Measurements from ENCODE around the gene LCORL. TPM values are rescaled to one million over a fixed set of nuclear protein-coding genes. Genes with fewer than 3 reads are reported as not detected.

Gene LCORL
- total and polyA plus RNA-seq, 2 of the 4 experiments (the other 2 are of a cell fraction), result 2.1 to 5.0 TPM

DNA sequence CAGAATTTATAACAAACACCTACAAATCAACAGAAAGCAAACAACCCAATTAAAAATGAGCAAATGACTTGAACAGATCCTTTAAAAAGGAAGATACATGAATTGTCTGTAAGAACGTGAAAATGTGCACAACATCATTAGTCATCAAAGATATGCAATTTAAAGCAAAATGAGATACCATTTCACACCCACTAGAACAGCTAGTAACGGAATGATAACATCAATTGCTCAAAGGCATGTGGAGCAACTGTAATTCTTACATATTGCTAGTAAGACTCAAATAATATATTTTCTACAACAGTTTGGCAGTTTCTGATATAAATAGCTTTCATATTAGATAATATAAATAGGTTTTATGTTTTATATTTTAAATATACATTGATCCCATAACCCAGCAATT is 82.5 kb downstream of the LCORL start:
- no peak for DNase-seq
- no peaks in the 10 kb centered on the region for H3K9me3 ChIP-seq (ENCODE audit: control insufficient read depth, insufficient read depth, low read length)
- H4K20me1 ChIP-seq (ENCODE audit: insufficient read depth, low read length), result no peaks in the 10 kb centered on the region
- no peak overlapping the region for H4K91ac ChIP-seq (ENCODE audit: insufficient read depth, low read depth, low read length)
- no peak overlapping the region for H3K27ac ChIP-seq (ENCODE audit: insufficient read depth, low read length)
- no peak overlapping the region for H3K18ac ChIP-seq (ENCODE audit: low read depth, low read length)
- no peak overlapping the region for H4K8ac ChIP-seq (ENCODE audit: low read depth in 2 of 2, low read length in 2 of 2)
- no peak for ATAC-seq (ENCODE audit: low read depth)
- H3K4me2 ChIP-seq (ENCODE audit: low read depth, low read length), result no peak overlapping the region
- ChIA-PET CTCF (interaction anchor here (0.8 kb wide), 1 partner anchor 35 kb away, joined by 3 read pairs; no protein-coding TSS in a partner anchor), POLR2A (ENCODE audit: unreplicated experiment) (no interaction called here)
- H3K56ac ChIP-seq (ENCODE audit: extremely low read depth, insufficient read depth, low read length), result no peak overlapping the region
- no peak overlapping the region for H3K4ac ChIP-seq (ENCODE audit: low read depth, low read length)
- no peak overlapping the region for H2AK5ac ChIP-seq (ENCODE audit: low read depth, low read length)
- WGBS, 2 experiments (ENCODE audit: extremely low coverage in 2 of 2, insufficient read length in 1 of 2), result no CpG with 5 or more reads among the region's 2 CpGs
- H3K4me1 ChIP-seq (ENCODE audit: control insufficient read depth, insufficient read depth, low read length), result no peaks in the 10 kb centered on the region
- H2AFZ ChIP-seq (replicated peaks; ENCODE audit: low read length, poor library complexity), result no peak overlapping the region
- peaks cover 2% of the 10 kb centered on the region; the same call in 1 of the 2 replicates for H3K36me3 ChIP-seq (ENCODE audit: control insufficient read depth, insufficient read depth, low read length)
- intact Hi-C loops (cut with micrococcal nuclease), result loop anchor here (10.0 kb wide), 2 partner anchors 124 to 426 kb away; partner anchors contain the start of genes DCAF16 and NCAPG
- H3K4me3 ChIP-seq (ENCODE audit: insufficient read depth, low read depth, low read length), result no peak overlapping the region
- H3K9me1 ChIP-seq (ENCODE audit: insufficient read depth, low read length), result no peaks in the 10 kb centered on the region
- H3K79me1 ChIP-seq (ENCODE audit: low read depth in 1 of 2, low read length in 2 of 2), result peaks cover 3 to 4% of the 10 kb centered on the region in 2 experiments; a peak in 3 of 4 replicates
- no peak overlapping the region for H2BK15ac ChIP-seq (ENCODE audit: low read depth, low read length)
- H2AK9ac ChIP-seq (replicated peaks; ENCODE audit: low read depth, low read length, poor library complexity), result no peak overlapping the region
- H3K27me3 ChIP-seq (ENCODE audit: control insufficient read depth, insufficient read depth, low read length), result no peaks in the 10 kb centered on the region
- H2BK20ac ChIP-seq (ENCODE audit: low read depth, low read length), result no peak overlapping the region
- dilution Hi-C loops (cut with HindIII; ENCODE audit: low sequenced_read_pairs, unreplicated experiment), result no loop called here
- TF ChIP-seq RFX5 (IDR thresholded peaks at IDR 0.05; ENCODE audit: low read depth, low read length) (no peak), MXI1 (IDR thresholded peaks at IDR 0.05; ENCODE audit: borderline replicate concordance, low read depth, low read length) (no peak), CHD1 (IDR thresholded peaks at IDR 0.05; ENCODE audit: low read depth, low read length) (no peak), MAFK (IDR thresholded peaks at IDR 0.05; ENCODE audit: low read depth, low read length) (no peak), NFE2L2 (IDR thresholded peaks at IDR 0.05; ENCODE audit: low read depth, low read length) (no peak), POLR2A (IDR thresholded peaks at IDR 0.05; ENCODE audit: low read depth, low read length) (no peak), RCOR1 (IDR thresholded peaks at IDR 0.05; ENCODE audit: insufficient replicate concordance, low read length) (no peak), CEBPB (IDR thresholded peaks at IDR 0.05; ENCODE audit: low read depth, low read length) (no peak)
- TF ChIP-seq, protein P1, sequence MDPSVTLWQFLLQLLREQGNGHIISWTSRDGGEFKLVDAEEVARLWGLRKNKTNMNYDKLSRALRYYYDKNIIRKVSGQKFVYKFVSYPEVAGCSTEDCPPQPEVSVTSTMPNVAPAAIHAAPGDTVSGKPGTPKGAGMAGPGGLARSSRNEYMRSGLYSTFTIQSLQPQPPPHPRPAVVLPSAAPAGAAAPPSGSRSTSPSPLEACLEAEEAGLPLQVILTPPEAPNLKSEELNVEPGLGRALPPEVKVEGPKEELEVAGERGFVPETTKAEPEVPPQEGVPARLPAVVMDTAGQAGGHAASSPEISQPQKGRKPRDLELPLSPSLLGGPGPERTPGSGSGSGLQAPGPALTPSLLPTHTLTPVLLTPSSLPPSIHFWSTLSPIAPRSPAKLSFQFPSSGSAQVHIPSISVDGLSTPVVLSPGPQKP (IDR thresholded peaks at IDR 0.05; ENCODE audit: borderline replicate concordance, low read depth, low read length), result no peak
- TF ChIP-seq, protein P2, sequence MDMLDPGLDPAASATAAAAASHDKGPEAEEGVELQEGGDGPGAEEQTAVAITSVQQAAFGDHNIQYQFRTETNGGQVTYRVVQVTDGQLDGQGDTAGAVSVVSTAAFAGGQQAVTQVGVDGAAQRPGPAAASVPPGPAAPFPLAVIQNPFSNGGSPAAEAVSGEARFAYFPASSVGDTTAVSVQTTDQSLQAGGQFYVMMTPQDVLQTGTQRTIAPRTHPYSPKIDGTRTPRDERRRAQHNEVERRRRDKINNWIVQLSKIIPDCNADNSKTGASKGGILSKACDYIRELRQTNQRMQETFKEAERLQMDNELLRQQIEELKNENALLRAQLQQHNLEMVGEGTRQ (IDR thresholded peaks at IDR 0.05; ENCODE audit: low read depth, low read length), result no peak
- H3K14ac ChIP-seq (replicated peaks; ENCODE audit: low read depth, low read length), result no peak overlapping the region
- no peak overlapping the region for H2BK120ac ChIP-seq (ENCODE audit: low read depth, low read length)
- H2BK5ac ChIP-seq (ENCODE audit: low read depth, low read length, poor library complexity, severe bottlenecking), result no peak overlapping the region
- no peak overlapping the region for H3K9ac ChIP-seq (ENCODE audit: low read depth, low read length)
- H4K5ac ChIP-seq (ENCODE audit: low read depth, low read length), result no peak overlapping the region
- in situ Hi-C loops (cut with MboI; ENCODE audit: low sequenced_read_pairs), result no loop called here
- no TSS peak for BruUV-seq (replicated peaks)
- no peak overlapping the region for H3K23ac ChIP-seq (ENCODE audit: low read depth, low read length)
